ENCODE results near the gene OGDHL.

OGDHL gene

GRCh38 chr10:49751636-49752510, 10.2 kb downstream of the OGDHL start:
- no peaks in the 10 kb centered on the region for H3K36me3 ChIP-seq (ENCODE audit: insufficient read depth, low read length)
- no peak overlapping the region for H3K4me3 ChIP-seq
- H3K27ac ChIP-seq, result no peak overlapping the region
- H3K9me3 ChIP-seq (ENCODE audit: low read depth, low read length), result no peaks in the 10 kb centered on the region
- TF ChIP-seq EZH2 (IDR thresholded peaks at IDR 0.05) (no peak), FOXP2 (optimal IDR thresholded peaks at IDR 0.05; ENCODE audit: control extremely low read depth, extremely low read length, insufficient read depth) (no peak), POLR2AphosphoS5 (IDR thresholded peaks at IDR 0.05; ENCODE audit: borderline replicate concordance, low read depth, low read length) (no peak)
- H3K9ac ChIP-seq (ENCODE audit: insufficient read length), result no peak overlapping the region
- no peak for DNase-seq (ENCODE audit: low read depth, low spot score)

- Histone ChIP-seq H3K4me3 (no peak overlapping the region), H3K9me3 (ENCODE audit: low read depth, low read length) (no peaks in the 10 kb centered on the region), H3K36me3 (ENCODE audit: insufficient read depth, low read length) (no peaks in the 10 kb centered on the region)
Measured at GRCh38 chr10:49751216-49751615, 10.9 kb downstream of the OGDHL start.

GRCh38 chr10:49750546-49750945, 11.6 kb downstream of the OGDHL start:
- H3K9me3 ChIP-seq (ENCODE audit: low read depth, low read length), result no peaks in the 10 kb centered on the region
- no peak overlapping the region for H3K27ac ChIP-seq
- H3K9ac ChIP-seq (ENCODE audit: insufficient read length), result no peak overlapping the region
- no peaks in the 10 kb centered on the region for H3K36me3 ChIP-seq (ENCODE audit: insufficient read depth, low read length)
- no peak for DNase-seq (ENCODE audit: low read depth, low spot score)
- no peak overlapping the region for H3K4me3 ChIP-seq
- TF ChIP-seq FOXP2 (optimal IDR thresholded peaks at IDR 0.05; ENCODE audit: control extremely low read depth, extremely low read length, insufficient read depth) (no peak), POLR2AphosphoS5 (IDR thresholded peaks at IDR 0.05; ENCODE audit: borderline replicate concordance, low read depth, low read length) (no peak), EZH2 (IDR thresholded peaks at IDR 0.05) (no peak)

More at GRCh38 chr10:49751216-49751615, 10.9 kb downstream of the OGDHL start:
- no peak for DNase-seq (ENCODE audit: low read depth, low spot score)
- no peak for TF ChIP-seq FOXP2 (optimal IDR thresholded peaks at IDR 0.05; ENCODE audit: control extremely low read depth, extremely low read length, insufficient read depth)
- TF ChIP-seq EZH2 (IDR thresholded peaks at IDR 0.05), result no peak
- TF ChIP-seq POLR2AphosphoS5 (IDR thresholded peaks at IDR 0.05; ENCODE audit: borderline replicate concordance, low read depth, low read length), result no peak
- Histone ChIP-seq H3K27ac (no peak overlapping the region), H3K9ac (ENCODE audit: insufficient read length) (no peak overlapping the region)

GRCh38 chr10:49749556-49750491, 12.3 kb downstream of the OGDHL start:
- no peak overlapping the region for H3K27ac ChIP-seq
- no peak overlapping the region for H3K9ac ChIP-seq (ENCODE audit: insufficient read length)
- H3K4me3 ChIP-seq, result no peak overlapping the region
- DNase-seq (ENCODE audit: low read depth, low spot score), result no peak
- no peaks in the 10 kb centered on the region for H3K9me3 ChIP-seq (ENCODE audit: low read depth, low read length)
- TF ChIP-seq EZH2 (IDR thresholded peaks at IDR 0.05), result no peak
- no peaks in the 10 kb centered on the region for H3K36me3 ChIP-seq (ENCODE audit: insufficient read depth, low read length)

- Histone ChIP-seq H3K27ac (no peak overlapping the region), H3K4me3 (no peak overlapping the region), H3K36me3 (ENCODE audit: insufficient read depth, low read length) (no peaks in the 10 kb centered on the region), H3K9me3 (ENCODE audit: low read depth, low read length) (no peaks in the 10 kb centered on the region), H3K9ac (ENCODE audit: insufficient read length) (no peak overlapping the region)
- TF ChIP-seq POLR2AphosphoS5 (IDR thresholded peaks at IDR 0.05; ENCODE audit: borderline replicate concordance, low read depth, low read length) (no peak), FOXP2 (optimal IDR thresholded peaks at IDR 0.05; ENCODE audit: control extremely low read depth, extremely low read length, insufficient read depth) (no peak), EZH2 (IDR thresholded peaks at IDR 0.05) (no peak)
- no peak for DNase-seq (ENCODE audit: low read depth, low spot score)
Measured at GRCh38 chr10:49749144-49749543, 13.0 kb downstream of the OGDHL start.

- H3K9me3 ChIP-seq (ENCODE audit: low read depth, low read length), result no peaks in the 10 kb centered on the region
- H3K9ac ChIP-seq (ENCODE audit: insufficient read length), result no peak overlapping the region
- DNase-seq (ENCODE audit: low read depth, low spot score), result no peak
- no peak overlapping the region for H3K4me3 ChIP-seq
- no peak for TF ChIP-seq FOXP2 (optimal IDR thresholded peaks at IDR 0.05; ENCODE audit: control extremely low read depth, extremely low read length, insufficient read depth)
- no peak overlapping the region for H3K27ac ChIP-seq
- no peaks in the 10 kb centered on the region for H3K36me3 ChIP-seq (ENCODE audit: insufficient read depth, low read length)
Measured at GRCh38 chr10:49748006-49748405, 14.1 kb downstream of the OGDHL start.

GRCh38 chr10:49747303-49747646, 14.8 kb downstream of the OGDHL start:
- no peak overlapping the region for H3K9ac ChIP-seq (ENCODE audit: insufficient read length)
- TF ChIP-seq EZH2 (IDR thresholded peaks at IDR 0.05), result no peak
- TF ChIP-seq POLR2AphosphoS5 (IDR thresholded peaks at IDR 0.05; ENCODE audit: borderline replicate concordance, low read depth, low read length), result no peak
- no peak for TF ChIP-seq FOXP2 (optimal IDR thresholded peaks at IDR 0.05; ENCODE audit: control extremely low read depth, extremely low read length, insufficient read depth)

GRCh38 chr10:49746626-49747302, 15.4 kb downstream of the OGDHL start:
- Histone ChIP-seq H3K9ac (ENCODE audit: insufficient read length) (no peak overlapping the region), H3K4me3 (no peak overlapping the region), H3K36me3 (ENCODE audit: insufficient read depth, low read length) (no peaks in the 10 kb centered on the region), H3K9me3 (ENCODE audit: low read depth, low read length) (no peaks in the 10 kb centered on the region), H3K27ac (no peak overlapping the region)
- DNase-seq (ENCODE audit: low read depth, low spot score), result no peak
- TF ChIP-seq POLR2AphosphoS5 (IDR thresholded peaks at IDR 0.05; ENCODE audit: borderline replicate concordance, low read depth, low read length) (no peak), EZH2 (IDR thresholded peaks at IDR 0.05) (no peak), FOXP2 (optimal IDR thresholded peaks at IDR 0.05; ENCODE audit: control extremely low read depth, extremely low read length, insufficient read depth) (no peak)

More at GRCh38 chr10:49747303-49747646, 14.8 kb downstream of the OGDHL start:
- no peak for DNase-seq (ENCODE audit: low read depth, low spot score)
- Histone ChIP-seq H3K27ac (no peak overlapping the region), H3K4me3 (no peak overlapping the region), H3K9me3 (ENCODE audit: low read depth, low read length) (no peaks in the 10 kb centered on the region), H3K36me3 (ENCODE audit: insufficient read depth, low read length) (no peaks in the 10 kb centered on the region)
